IMR-90 (cell line): ENCODE data around the gene DMXL2. TPM values are rescaled to one million over a fixed set of nuclear protein-coding genes. Genes with fewer than 3 reads are reported as not detected.

Source experiments
- ATAC-seq: fragments of 200-7000 bp; cut with Tn5 transposase; 2 replicates; pipeline ENCODE4 v1.9.1; 2020; ENCODE audit warnings: low read depth, mild to moderate bottlenecking, moderate library complexity
- BruUV-seq: library from RNA; stranded (reverse); fragments of 400-500 nt; replicated peaks from 2 replicates; lab custom pipeline; 2021; lab: Mats Ljungman, UMichigan
- CTCF ChIA-PET: fragments of 300-600 bp; formaldehyde crosslinking; extraction: SDS; loops from one replicate; lab custom pipeline; 2021; ENCODE audit warnings: antibody characterized with exemption; lab: Yijun Ruan, JAX
- POLR2A ChIA-PET: fragments of 300-600 bp; sonication (Branson Sonifier 250); formaldehyde crosslinking; loops from one replicate; lab custom pipeline; 2022; ENCODE audit warnings: antibody characterized with exemption; ENCODE audit not compliant: unreplicated experiment; lab: Charles Lee
- DNase-seq: peaks from one replicate; pipeline ENCODE4 v3.0.0; 2013
- H2AFZ ChIP-seq: replicated peaks from 2 replicates; pipeline ENCODE3; 2013; ENCODE audit warnings: low read length, mild to moderate bottlenecking; ENCODE audit not compliant: poor library complexity
- H2AK5ac ChIP-seq: 2 replicates; pipeline ENCODE4 v1.6.1; 2013; ENCODE audit warnings: low read depth, low read length, inconsistent platforms
- H2AK9ac ChIP-seq: replicated peaks from 2 replicates; pipeline ENCODE3; 2013; ENCODE audit warnings: mild to moderate bottlenecking, low read depth, low read length, moderate library complexity; ENCODE audit not compliant: poor library complexity
- H2BK120ac ChIP-seq: 2 replicates; pipeline ENCODE4 v1.6.1; 2013; ENCODE audit warnings: low read depth, low read length, inconsistent platforms
- H2BK15ac ChIP-seq: 3 replicates; pipeline ENCODE4 v1.6.1; 2013; ENCODE audit warnings: low read depth, low read length, inconsistent platforms
- H2BK20ac ChIP-seq: 2 replicates; pipeline ENCODE4 v1.6.1; 2013; ENCODE audit warnings: low read depth, mild to moderate bottlenecking, inconsistent platforms, low read length, moderate library complexity
- H2BK5ac ChIP-seq: 2 replicates; pipeline ENCODE4 v1.6.1; 2013; ENCODE audit warnings: mild to moderate bottlenecking, low read depth, low read length, inconsistent platforms; ENCODE audit not compliant: poor library complexity, severe bottlenecking
- H3K14ac ChIP-seq: replicated peaks from 2 replicates; pipeline ENCODE4 v1.6.1; 2013; ENCODE audit warnings: low read depth, low read length, inconsistent platforms
- H3K18ac ChIP-seq: 2 replicates; pipeline ENCODE4 v1.6.1; 2013; ENCODE audit warnings: low read depth, low read length, control low read depth
- H3K23ac ChIP-seq: 2 replicates; pipeline ENCODE4 v1.6.1; 2013; ENCODE audit warnings: low read depth, low read length, inconsistent platforms
- H3K27ac ChIP-seq: 2 replicates; pipeline ENCODE4 v1.5.1; 2013; ENCODE audit warnings: mild to moderate bottlenecking, control low read depth, low read length; ENCODE audit not compliant: insufficient read depth
- H3K27me3 ChIP-seq: 2 replicates; pipeline ENCODE4 v1.6.1; 2013; ENCODE audit warnings: low read length; ENCODE audit not compliant: control insufficient read depth, insufficient read depth
- H3K36me3 ChIP-seq: 2 replicates; pipeline ENCODE4 v1.6.1; 2013; ENCODE audit warnings: low read length, mixed read lengths; ENCODE audit not compliant: control insufficient read depth, insufficient read depth
- H3K4ac ChIP-seq: 2 replicates; pipeline ENCODE4 v1.6.1; 2013; ENCODE audit warnings: low read depth, low read length, inconsistent platforms
- H3K4me1 ChIP-seq: 2 replicates; pipeline ENCODE4 v1.6.1; 2013; ENCODE audit warnings: low read length, mixed read lengths; ENCODE audit not compliant: control insufficient read depth, insufficient read depth
- H3K4me2 ChIP-seq: 2 replicates; pipeline ENCODE4 v1.6.1; 2013; ENCODE audit warnings: low read depth, mild to moderate bottlenecking, control low read depth, low read length, moderate library complexity
- H3K4me3 ChIP-seq: 2 replicates; pipeline ENCODE4 v1.5.1; 2013; ENCODE audit warnings: low read depth, mild to moderate bottlenecking, control low read depth, low read length, moderate library complexity; ENCODE audit not compliant: insufficient read depth
- H3K56ac ChIP-seq: 2 replicates; pipeline ENCODE4 v1.6.1; 2013; ENCODE audit warnings: low read length, inconsistent platforms; ENCODE audit not compliant: insufficient read depth; ENCODE audit errors: extremely low read depth
- H3K79me1 ChIP-seq, 2 experiments: 2 replicates each; pipeline ENCODE4 v1.6.1; 2013; ENCODE audit warnings: low read length in 2 of 2, inconsistent platforms in 1 of 2, low read depth in 1 of 2
- H3K9ac ChIP-seq: 2 replicates; pipeline ENCODE4 v1.6.1; 2013; ENCODE audit warnings: low read depth, low read length, control low read depth
- H3K9me1 ChIP-seq: 2 replicates; pipeline ENCODE4 v1.6.1; 2013; ENCODE audit warnings: low read length, inconsistent platforms; ENCODE audit not compliant: insufficient read depth
- H3K9me3 ChIP-seq: 2 replicates; pipeline ENCODE4 v1.6.1; 2013; ENCODE audit warnings: low read length; ENCODE audit not compliant: control insufficient read depth, insufficient read depth
- H4K20me1 ChIP-seq: 2 replicates; pipeline ENCODE4 v1.6.1; 2013; ENCODE audit warnings: low read length, inconsistent platforms; ENCODE audit not compliant: insufficient read depth
- H4K5ac ChIP-seq: 2 replicates; pipeline ENCODE4 v1.6.1; 2013; ENCODE audit warnings: mild to moderate bottlenecking, low read depth, low read length, control low read depth
- H4K8ac ChIP-seq, 2 experiments: 2 replicates each; pipeline ENCODE4 v1.6.1; 2013; ENCODE audit warnings: low read depth in 2 of 2, low read length in 2 of 2, control low read depth in 1 of 2, inconsistent platforms in 1 of 2
- H4K91ac ChIP-seq: 2 replicates; pipeline ENCODE4 v1.6.1; 2013; ENCODE audit warnings: low read depth, low read length, inconsistent platforms; ENCODE audit not compliant: insufficient read depth
- BHLHE40 ChIP-seq: fragments of 150-350 bp; IDR thresholded peaks from 2 replicates; pipeline ENCODE4 v1.6.1; 2016; ENCODE audit warnings: mild to moderate bottlenecking, low read depth, low read length
- CEBPB ChIP-seq: IDR thresholded peaks from 2 replicates; pipeline ENCODE4 v1.6.1; 2012; ENCODE audit warnings: low read depth, low read length, improper control_type of control experiment
- CHD1 ChIP-seq: IDR thresholded peaks from 2 replicates; pipeline ENCODE4 v1.6.1; 2012; ENCODE audit warnings: low read depth, low read length, improper control_type of control experiment
- FOS ChIP-seq: fragments of 150-350 bp; IDR thresholded peaks from 2 replicates; pipeline ENCODE4 v1.6.1; 2016; ENCODE audit warnings: low read depth, low read length
- MAFK ChIP-seq: IDR thresholded peaks from 2 replicates; pipeline ENCODE4 v1.6.1; 2012; ENCODE audit warnings: low read depth, low read length, improper control_type of control experiment
- MAZ ChIP-seq: IDR thresholded peaks from 2 replicates; pipeline ENCODE4 v1.6.1; 2012; ENCODE audit warnings: low read depth, mild to moderate bottlenecking, low read length, improper control_type of control experiment, moderate library complexity, borderline replicate concordance
- MXI1 ChIP-seq: IDR thresholded peaks from 2 replicates; pipeline ENCODE4 v1.6.1; 2012; ENCODE audit warnings: low read depth, mild to moderate bottlenecking, low read length, moderate library complexity, borderline replicate concordance
- NFE2L2 ChIP-seq: fragments of 150-350 bp; IDR thresholded peaks from 2 replicates; pipeline ENCODE4 v1.6.1; 2016; ENCODE audit warnings: low read depth, mild to moderate bottlenecking, low read length
- RAD21 ChIP-seq: IDR thresholded peaks from 2 replicates; pipeline ENCODE4 v1.6.1; 2012; ENCODE audit warnings: low read length, improper control_type of control experiment
- RFX5 ChIP-seq: IDR thresholded peaks from 2 replicates; pipeline ENCODE4 v1.8.0; 2012; ENCODE audit warnings: low read depth, mild to moderate bottlenecking, low read length, moderate library complexity
- WGBS, 2 experiments: methylation state at CpG; one replicate each; pipeline versions ENCODE4 v1.1.5 to v1.1.7; 2013; ENCODE audit warnings: missing lambda C conversion rate in 2 of 2; ENCODE audit not compliant: insufficient read length in 1 of 2; ENCODE audit errors: extremely low coverage in 2 of 2; 5-methylcytosine and 5-hydroxymethylcytosine counted together
- dilution Hi-C: fragments of 300-500 bp; cut with HindIII; formaldehyde crosslinking; loops from one replicate; pipeline ENCODE4 v1.14.3; 2018; ENCODE audit warnings: low sequenced_read_pairs; ENCODE audit not compliant: unreplicated experiment
- in situ Hi-C: fragments of 300-500 bp; cut with MboI; formaldehyde crosslinking; loops from 3 replicates; pipeline ENCODE4 v1.14.3; 2019; ENCODE audit warnings: low sequenced_read_pairs, inconsistent platforms, mixed read lengths
- intact Hi-C: fragments of 100-400 bp; cut with micrococcal nuclease; formaldehyde crosslinking; loops from 2 replicates; pipeline ENCODE4 v1.10.0; 2022
- polyA plus RNA-seq, 3 experiments: library from polyadenylated mRNA; depleted of rRNA; stranded (reverse); fragments of >200 nt; gene quantifications; 2 replicates each; pipeline ENCODE4 v1.2.3, GENCODE V29; 2012; ENCODE audit warnings: low replicate concordance in 1 of 3
- total RNA-seq: library from RNA; depleted of rRNA; stranded (reverse); fragments of >200 nt; gene quantifications from 2 replicates; pipeline ENCODE4 v1.2.3, GENCODE V29; 2012
- TF ChIP-seq, protein P1 (sequence below): fragments of 150-350 bp; IDR thresholded peaks from 2 replicates; pipeline ENCODE4 v1.6.1; 2016; ENCODE audit warnings: low read depth, mild to moderate bottlenecking, low read length, moderate library complexity, borderline replicate concordance
- TF ChIP-seq, protein P2 (sequence below): fragments of 150-350 bp; IDR thresholded peaks from 2 replicates; pipeline ENCODE4 v1.6.1; 2017; ENCODE audit warnings: mild to moderate bottlenecking, antibody characterized with exemption, low read length, low read depth
- TF ChIP-seq, protein P3 (sequence below): conservative IDR thresholded peaks from 2 replicates; pipeline ENCODE4 v1.5.1; 2012; ENCODE audit warnings: mild to moderate bottlenecking, low read depth, low read length, improper control_type of control experiment

The DMXL2 gene
- total and polyA plus RNA-seq, 2 of the 4 experiments (the other 2 are of a cell fraction) = 9.7 to 21.9 TPM

DNA sequence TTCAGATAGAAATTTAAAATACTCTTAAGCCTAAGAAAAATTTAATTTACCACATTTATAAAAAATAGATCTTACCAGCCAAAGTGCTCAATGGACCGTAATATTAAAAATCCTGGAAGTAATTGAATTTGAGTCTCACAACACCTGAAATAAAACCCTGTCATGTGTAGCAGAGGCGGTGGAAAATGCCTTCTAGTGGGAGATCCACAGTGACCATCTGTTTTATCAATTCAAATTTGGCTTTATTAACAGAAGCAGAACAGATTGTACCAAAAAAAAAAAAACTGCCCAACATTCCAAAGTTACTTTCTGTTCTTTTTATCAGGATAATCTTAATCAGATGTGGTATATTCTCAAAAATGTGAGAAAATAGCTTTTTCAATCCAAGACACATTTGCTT lies 71.7 kb downstream of the DMXL2 start:
- Histone ChIP-seq H3K56ac (no peak overlapping the region), H3K36me3 (no peaks in the 10 kb centered on the region), H4K20me1 (no peaks in the 10 kb centered on the region), H3K9me1 (no peaks in the 10 kb centered on the region), H2AFZ (no peak overlapping the region), H3K9me3 (no peaks in the 10 kb centered on the region), H3K27me3 (no peaks in the 10 kb centered on the region), H3K4ac (no peak overlapping the region), H3K79me1 (no peaks in the 10 kb centered on the region), H4K8ac (no peak overlapping the region), H2BK5ac (no peak overlapping the region), H3K18ac (no peak overlapping the region), H3K4me2 (no peak overlapping the region), H2AK5ac (no peak overlapping the region), H2AK9ac (no peak overlapping the region), H3K4me1 (no peaks in the 10 kb centered on the region), H3K23ac (no peak overlapping the region), H3K27ac (no peak overlapping the region), H4K5ac (no peak overlapping the region), H3K14ac (no peak overlapping the region), H3K9ac (no peak overlapping the region), H2BK20ac (no peak overlapping the region), H3K4me3 (no peak overlapping the region), H4K91ac (no peak overlapping the region), H2BK15ac (no peak overlapping the region), H2BK120ac (no peak overlapping the region)
- CTCF ChIA-PET = interaction anchor here (1.1 to 1.4 kb wide), 2 partner anchors 14 kb away, joined by 6 read pairs; no protein-coding TSS in a partner anchor
- BruUV-seq = no TSS peak
- no peak for DNase-seq
- WGBS, 2 experiments = no CpG with 5 or more reads among the region's 2 CpGs
- TF ChIP-seq MAFK (no peak), MAZ (no peak), CEBPB (no peak), RFX5 (no peak), RAD21 (no peak), BHLHE40 (no peak), NFE2L2 (no peak), CHD1 (no peak), FOS (no peak), MXI1 (no peak)
- TF ChIP-seq, protein P1, sequence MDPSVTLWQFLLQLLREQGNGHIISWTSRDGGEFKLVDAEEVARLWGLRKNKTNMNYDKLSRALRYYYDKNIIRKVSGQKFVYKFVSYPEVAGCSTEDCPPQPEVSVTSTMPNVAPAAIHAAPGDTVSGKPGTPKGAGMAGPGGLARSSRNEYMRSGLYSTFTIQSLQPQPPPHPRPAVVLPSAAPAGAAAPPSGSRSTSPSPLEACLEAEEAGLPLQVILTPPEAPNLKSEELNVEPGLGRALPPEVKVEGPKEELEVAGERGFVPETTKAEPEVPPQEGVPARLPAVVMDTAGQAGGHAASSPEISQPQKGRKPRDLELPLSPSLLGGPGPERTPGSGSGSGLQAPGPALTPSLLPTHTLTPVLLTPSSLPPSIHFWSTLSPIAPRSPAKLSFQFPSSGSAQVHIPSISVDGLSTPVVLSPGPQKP = no peak
- TF ChIP-seq, protein P2, sequence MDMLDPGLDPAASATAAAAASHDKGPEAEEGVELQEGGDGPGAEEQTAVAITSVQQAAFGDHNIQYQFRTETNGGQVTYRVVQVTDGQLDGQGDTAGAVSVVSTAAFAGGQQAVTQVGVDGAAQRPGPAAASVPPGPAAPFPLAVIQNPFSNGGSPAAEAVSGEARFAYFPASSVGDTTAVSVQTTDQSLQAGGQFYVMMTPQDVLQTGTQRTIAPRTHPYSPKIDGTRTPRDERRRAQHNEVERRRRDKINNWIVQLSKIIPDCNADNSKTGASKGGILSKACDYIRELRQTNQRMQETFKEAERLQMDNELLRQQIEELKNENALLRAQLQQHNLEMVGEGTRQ = no peak
- TF ChIP-seq, protein P3, sequence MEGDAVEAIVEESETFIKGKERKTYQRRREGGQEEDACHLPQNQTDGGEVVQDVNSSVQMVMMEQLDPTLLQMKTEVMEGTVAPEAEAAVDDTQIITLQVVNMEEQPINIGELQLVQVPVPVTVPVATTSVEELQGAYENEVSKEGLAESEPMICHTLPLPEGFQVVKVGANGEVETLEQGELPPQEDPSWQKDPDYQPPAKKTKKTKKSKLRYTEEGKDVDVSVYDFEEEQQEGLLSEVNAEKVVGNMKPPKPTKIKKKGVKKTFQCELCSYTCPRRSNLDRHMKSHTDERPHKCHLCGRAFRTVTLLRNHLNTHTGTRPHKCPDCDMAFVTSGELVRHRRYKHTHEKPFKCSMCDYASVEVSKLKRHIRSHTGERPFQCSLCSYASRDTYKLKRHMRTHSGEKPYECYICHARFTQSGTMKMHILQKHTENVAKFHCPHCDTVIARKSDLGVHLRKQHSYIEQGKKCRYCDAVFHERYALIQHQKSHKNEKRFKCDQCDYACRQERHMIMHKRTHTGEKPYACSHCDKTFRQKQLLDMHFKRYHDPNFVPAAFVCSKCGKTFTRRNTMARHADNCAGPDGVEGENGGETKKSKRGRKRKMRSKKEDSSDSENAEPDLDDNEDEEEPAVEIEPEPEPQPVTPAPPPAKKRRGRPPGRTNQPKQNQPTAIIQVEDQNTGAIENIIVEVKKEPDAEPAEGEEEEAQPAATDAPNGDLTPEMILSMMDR = no peak
- no peak for ATAC-seq
- dilution Hi-C loops = no loop called here
- intact Hi-C loops = no loop called here
- in situ Hi-C loops = no loop called here
- POLR2A ChIA-PET = no interaction called here
